ENCODE measurements around the gene SLC5A11.
"Not testable (repeated sequence)": the region's sequence is repeated elsewhere in the genome, so short reads cannot be mapped to it uniquely, and the experiment has no call there.

The SLC5A11 gene

DNA sequence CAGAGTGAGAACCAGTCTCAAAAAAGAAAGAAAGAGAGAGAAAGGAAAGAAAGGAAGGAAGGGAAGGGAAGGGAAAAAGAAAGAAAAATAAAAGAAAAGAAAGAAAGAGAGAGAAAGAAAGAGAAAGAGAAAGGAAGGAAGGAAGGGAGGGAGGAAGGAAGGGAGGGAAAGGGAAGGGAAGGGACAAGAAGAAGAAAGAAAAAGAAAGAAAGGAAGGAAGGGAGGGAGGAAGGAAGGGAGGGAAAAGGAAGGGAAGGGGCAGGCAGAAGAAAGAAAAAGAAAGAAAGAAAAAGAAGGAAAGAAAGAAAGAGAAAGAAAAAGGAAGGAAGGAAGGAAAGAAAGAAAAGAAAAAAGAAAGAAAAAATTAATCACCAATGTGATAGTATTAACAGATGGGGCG is 15.7 kb downstream of the SLC5A11 start:
- DNase-seq (ENCODE audit: low read depth, low spot score): no peak

DNA sequence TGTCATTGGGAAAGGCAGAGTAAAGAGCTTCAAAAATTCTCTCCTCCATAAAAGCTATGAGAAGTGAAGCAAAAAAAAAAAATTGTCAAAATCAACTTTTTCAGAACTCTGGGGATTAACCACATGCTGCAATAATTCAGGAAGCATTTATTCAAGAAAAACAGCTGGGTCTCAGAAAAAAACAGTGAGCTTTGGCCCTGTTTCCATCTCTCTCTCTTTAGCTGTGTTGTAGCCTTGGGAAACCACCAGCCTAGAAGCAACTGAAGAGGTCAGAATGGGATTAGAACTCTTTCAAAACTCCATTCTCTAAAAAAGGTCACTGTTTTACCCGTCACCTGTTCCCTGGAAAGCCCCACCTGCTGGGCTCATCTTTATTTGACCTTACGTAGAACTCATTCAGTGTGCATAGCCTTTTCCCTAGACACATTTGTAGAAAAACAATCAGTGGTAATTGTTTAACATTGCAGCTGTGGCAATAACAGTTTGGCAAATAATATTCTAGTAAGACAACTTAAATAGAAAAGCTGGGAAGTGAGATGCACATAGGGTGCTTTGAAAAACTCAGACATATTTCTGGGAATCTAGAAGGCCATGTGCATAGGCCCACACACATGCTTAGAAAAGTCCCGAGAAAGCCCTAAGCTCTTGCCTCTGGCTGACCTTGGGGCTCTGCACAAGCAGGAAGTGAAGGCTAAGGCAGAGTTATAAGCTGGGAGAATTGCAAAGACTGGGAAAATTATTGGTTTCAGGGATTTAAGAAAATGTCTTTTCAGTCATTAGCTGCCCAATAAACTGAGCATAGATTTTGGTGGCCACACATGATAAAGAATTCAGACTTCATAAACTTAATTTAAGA is 18.0 kb downstream of the SLC5A11 start:
- DNase-seq (ENCODE audit: low read depth, low spot score): no peak

DNA sequence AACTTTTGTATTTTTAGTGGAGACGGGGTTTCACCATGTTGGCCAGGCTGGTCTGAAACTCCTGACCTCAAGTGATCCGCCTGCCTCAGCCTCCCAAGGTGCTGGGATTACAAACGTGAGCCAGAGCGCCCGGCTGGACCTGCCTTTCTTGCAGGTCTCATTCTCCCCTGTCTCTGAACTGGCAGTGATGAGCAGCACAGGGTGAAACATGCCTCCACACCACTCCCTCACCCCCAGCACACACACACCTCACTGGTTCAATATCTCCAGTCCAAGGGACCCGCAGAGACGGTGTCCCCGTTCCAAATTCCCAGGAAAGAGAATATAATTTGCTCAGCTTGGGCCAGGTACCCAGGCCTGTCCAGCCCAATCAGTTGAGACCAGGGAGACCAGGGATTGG is 23.3 kb downstream of the SLC5A11 start:
- DNase-seq (ENCODE audit: low read depth, low spot score): no peak

DNA sequence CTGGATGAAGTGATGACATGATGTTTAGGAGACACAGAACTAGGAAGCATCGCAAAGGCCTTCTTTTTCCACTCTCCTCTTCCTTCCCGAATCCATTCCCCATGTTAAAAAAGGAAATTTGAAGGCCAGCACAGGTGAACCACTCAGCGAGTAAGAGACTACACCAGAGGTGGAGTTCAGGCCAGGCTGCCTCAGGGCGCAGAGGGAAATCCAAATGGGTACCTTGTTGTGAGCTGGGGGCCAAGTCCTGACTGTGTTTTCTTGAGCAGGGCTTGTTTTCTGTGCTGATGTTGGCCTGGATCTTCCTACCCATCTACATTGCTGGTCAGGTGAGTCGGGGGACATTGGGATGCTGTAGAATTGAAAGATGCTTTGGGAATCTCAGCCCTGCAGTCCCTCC is 26.1 kb downstream of the SLC5A11 start:
- DNase-seq (ENCODE audit: low read depth, low spot score): no peak

DNA sequence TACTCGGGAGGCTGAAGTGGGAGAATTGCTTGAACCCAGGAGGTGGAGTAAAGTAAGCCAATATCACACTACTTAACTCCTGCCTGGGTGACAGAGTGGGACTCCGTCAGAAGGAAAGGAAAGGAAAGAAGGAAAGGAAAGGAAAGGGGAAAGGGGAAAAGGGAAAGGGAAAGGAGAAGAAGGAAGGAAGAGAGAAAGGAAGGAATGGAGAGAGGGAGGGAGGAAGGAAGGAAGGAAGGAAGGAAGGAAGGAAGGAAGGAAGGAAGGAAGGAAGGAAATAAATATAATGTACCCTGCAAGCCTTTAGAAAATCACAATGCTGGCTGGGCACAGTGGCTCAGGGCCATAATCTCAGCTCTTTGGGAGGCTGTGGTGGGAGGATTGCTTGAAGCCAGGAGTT is 27.3 kb downstream of the SLC5A11 start:
- DNase-seq (ENCODE audit: low read depth, low spot score): no peak

DNA sequence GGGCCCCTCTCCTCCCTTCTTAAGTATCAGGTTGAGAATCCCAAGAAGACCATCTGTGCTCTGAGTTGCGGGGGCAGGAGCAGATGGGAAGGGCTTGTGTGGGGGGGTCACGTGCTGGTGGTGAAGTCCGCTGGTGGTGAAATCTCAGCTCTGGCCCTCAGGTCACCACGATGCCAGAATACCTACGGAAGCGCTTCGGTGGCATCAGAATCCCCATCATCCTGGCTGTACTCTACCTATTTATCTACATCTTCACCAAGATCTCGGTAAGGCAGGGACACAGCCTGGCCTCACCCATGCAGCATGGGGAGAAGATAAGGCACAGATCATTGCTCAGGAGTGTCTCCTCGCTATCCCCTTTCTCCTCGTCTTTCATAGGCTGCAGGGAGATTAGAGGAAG is 29.7 kb downstream of the SLC5A11 start:
- no peak for DNase-seq (ENCODE audit: low read depth, low spot score)

DNA sequence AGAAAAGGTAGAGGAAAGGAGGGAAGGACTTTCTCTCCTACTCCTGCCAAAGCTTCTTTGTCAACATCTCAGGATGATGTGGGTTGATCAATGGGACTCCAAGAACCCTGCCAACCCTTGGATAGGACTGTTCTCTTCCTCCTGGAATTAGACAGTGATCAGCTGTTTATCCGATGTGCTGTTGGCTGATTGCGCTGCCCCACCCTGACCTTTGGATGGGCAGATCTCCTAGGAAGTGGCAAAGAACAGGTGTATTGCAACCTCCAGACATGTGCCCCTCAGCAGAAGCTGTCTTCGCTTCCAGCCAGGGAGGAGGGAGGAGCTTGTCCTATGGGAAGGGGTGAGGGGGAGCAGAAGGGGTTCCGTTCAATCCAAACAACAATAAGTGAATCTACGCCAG is 30.5 kb downstream of the SLC5A11 start:
- DNase-seq (ENCODE audit: low read depth, low spot score): no peak

DNA sequence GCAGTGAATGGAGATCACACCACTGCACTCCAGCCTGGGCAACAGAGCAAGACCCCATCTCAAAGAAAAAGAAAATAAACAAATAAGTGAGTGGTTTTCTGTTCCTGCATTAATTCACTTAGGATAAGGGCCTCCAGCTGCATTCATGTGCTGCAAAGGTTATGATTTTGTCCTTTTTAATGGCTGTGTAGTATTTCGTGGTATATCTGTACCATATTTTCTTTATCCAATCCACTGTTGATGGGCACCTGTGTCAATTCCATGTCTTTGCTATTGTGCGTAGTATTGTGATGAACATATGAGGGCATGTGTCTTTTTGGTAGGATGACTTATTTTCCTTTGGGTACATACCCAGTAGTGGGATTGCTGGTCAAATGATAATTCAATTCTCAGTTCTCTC is 33.9 kb downstream of the SLC5A11 start:
- no peak for DNase-seq (ENCODE audit: low read depth, low spot score)

DNA sequence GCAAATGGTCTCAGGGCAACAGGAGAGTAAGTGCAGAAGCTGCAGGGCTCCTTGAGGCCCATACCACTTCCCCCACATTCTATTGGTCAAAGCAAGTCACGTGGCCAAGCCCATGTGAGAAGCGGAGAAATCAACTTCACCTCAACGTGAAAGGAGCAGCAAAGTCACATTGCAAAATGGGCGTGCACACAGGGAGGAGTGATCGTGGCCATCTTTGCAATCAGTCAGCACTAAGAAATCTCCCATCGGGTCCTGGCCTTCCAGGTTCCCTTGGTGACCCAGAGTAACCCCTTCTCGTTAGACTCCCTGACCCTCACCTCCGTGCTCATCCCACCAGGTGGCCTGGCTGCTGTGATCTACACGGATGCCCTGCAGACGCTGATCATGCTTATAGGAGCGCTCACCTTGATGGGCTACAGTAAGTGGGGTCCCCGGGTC is 38.0 kb downstream of the SLC5A11 start:
- DNase-seq (ENCODE audit: low read depth, low spot score): no peak

DNA sequence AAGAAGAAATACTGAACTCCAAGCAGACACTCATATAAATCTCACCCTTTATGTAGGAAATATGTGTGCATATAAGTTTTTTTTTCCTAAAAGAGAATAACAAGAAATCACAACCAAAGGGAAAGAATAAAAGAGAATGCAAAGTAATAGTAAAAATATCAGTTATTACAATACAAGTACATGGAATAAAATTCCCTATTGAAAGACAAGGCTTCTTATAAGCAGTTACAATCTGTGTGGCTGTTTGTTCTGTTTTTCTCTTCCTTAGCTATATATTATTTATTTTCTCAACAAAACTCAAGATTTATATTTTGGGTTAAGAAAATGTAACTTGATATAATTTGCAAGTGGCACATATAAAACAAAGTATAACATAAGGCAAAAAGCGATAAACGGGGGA is 41.7 kb downstream of the SLC5A11 start:
- DNase-seq (ENCODE audit: low read depth, low spot score): no peak

DNA sequence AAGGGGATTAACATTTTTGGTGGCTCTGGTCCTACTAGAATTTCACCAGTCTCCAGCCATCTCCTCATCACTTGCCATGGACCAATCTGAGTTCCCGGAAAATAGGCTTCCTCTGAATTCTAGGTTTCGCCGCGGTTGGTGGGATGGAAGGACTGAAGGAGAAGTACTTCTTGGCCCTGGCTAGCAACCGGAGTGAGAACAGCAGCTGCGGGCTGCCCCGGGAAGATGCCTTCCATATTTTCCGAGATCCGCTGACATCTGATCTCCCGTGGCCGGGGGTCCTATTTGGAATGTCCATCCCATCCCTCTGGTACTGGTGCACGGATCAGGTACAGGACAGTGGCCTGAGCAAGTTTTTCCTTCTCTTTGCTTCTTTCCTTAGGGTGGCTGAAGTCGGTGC is 45.0 kb downstream of the SLC5A11 start:
- no peak for DNase-seq (ENCODE audit: low read depth, low spot score)

DNA sequence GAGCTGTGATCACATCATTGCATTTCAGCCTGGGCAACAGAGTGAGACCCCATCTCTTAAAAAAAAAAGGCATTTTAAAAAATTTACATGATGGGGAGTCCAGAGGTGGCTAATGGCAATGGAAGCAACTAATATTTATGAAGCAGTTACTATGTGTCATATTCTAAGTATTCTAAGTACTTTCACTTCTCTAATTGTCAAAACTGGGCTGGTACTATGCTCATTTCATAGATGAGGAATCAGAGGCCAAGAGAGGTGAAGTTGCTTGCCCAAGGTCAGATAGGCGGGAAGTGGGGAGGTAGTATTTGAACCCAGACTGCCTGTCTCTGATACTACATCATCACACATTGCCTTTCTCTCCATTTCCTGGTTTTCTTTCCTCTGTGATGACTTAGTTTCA is 50.7 kb downstream of the SLC5A11 start:
- no peak for DNase-seq (ENCODE audit: low read depth, low spot score)

DNA sequence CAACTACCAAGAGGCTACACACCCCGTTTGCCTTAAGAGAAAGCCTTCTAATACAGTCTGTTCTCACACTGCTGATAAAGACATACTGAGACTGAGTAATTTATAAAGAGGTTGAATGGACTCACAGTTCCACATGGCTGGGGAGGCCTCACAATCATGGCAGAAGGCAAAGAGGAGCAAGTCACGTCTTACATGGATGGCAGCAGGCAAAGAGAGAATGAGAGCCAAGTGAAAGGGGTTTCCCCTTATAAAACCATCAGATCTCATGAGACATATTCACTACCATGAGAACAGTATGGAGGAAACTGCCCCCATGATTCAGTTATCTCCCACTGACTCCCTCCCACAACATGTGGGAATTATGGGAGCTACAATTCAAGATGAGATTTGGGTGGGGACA is 51.8 kb downstream of the SLC5A11 start:
- DNase-seq (ENCODE audit: low read depth, low spot score): not testable (repeated sequence)

DNA sequence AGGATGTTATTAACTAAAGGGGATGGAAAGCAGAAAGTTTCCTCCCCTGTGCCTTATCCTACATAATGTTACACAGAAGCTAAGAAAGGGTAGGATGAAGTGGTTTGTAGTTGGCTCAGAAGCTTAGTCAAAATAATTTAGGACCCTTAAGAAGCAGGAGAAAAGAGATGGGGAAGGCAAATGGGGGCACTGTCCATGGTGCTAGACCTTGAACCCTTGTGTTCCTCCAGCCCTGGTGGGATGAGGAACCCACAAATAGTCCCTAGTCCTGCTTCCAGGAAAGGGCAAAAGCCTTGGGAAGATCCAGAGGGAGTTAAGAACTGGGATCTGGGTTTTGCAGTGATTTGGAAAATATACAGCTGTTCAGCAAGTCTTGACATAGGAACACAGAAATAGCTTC is 54.5 kb downstream of the SLC5A11 start:
- peak; percentile 9 for DNase-seq (ENCODE audit: low read depth, low spot score)

DNA sequence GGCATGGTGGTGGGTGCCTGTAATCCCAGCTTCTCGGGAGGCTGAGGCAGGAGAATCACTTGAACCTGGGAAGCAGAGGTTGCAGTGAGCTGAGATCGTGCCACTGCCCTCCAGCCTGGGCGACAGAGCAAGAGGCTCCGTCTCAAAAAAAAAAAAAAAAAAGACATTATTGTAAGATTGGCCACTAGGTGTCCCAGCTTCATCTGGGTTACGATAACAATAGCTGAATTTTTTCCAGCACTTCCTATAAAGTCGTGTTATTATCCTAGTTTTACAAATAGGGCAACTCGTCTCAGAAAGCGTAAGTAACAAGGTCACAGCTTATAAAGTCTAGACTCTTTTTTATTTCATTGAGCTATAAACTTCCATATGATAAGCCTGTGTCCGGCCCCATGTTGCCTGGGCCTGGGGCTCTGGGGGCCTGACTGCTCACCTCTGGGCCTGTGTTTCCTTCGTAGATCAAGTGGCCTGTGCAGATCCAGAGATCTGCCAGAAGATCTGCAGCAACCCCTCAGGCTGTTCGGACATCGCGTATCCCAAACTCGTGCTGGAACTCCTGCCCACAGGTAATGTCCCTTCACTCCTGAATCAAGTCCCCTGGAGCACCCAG is 60.5 kb downstream of the SLC5A11 start:
- peak; percentile 31 for DNase-seq (ENCODE audit: low read depth, low spot score)

DNA sequence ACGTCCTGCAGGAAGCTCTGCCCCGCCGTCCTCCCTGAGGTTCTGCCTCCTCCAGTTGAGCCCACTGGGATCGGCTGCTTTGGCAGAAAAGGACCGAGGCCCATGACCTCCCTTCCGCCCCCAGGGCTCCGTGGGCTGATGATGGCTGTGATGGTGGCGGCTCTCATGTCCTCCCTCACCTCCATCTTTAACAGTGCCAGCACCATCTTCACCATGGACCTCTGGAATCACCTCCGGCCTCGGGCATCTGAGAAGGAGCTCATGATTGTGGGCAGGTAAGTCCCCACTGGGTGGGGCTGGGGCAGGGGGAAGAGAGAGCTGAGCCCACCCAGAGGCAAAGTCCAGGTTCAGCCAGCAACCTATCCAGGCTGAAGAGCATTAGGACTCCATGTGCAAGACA is 61.1 kb downstream of the SLC5A11 start:
- no peak for DNase-seq (ENCODE audit: low read depth, low spot score)

DNA sequence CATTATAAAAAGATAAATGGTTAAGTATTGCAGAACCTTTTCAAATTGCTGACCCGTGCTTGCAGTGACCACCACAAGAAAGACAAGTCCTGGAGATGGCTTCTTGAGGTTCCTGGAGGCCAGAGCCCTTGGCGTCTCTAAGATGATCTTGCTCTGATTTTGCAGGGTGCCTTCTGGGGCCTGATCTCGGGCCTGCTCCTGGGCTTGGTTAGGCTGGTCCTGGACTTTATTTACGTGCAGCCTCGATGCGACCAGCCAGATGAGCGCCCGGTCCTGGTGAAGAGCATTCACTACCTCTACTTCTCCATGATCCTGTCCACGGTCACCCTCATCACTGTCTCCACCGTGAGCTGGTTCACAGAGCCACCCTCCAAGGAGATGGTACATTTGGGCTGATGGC is 63.0 kb downstream of the SLC5A11 start:
- no peak for DNase-seq (ENCODE audit: low read depth, low spot score)

DNA sequence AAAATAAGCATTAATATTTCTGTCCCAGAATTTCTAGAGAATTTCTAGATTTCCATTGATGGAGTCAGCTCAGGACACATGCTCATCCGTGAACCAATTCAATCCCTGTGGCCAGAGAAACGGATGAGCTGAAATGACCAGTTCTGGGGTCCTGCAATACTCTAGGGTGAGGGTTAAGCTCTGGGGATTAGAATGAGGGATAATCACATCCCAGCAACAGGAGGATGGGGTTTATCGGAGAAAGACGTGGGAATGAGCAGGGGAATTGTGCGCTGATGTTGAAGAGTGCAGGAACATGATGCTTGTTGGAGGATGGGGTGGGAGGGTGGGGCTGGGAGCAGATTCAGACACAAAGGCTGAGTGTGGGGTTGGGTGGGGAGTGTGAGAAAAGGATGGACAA is 64.1 kb downstream of the SLC5A11 start:
- no peak for DNase-seq (ENCODE audit: low read depth, low spot score)

DNA sequence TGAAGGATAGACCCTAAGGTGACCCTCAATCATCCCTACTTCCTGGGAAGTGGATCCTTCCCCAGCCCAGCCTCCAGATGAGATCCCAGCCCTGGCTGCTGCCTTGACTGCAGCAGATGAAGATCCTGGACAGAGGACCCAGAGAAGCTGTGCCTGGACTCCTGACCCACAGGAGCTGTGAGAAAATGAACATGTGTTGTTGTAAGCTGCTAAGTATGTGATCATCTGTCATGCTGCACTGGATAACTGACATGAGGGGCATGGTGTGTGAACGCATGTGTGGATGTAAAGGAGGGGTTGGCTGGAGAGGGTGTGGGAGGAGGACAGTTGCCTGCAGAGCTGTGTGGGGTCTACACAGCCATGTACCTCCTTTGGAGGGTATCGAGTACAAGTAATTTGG is 69.3 kb downstream of the SLC5A11 start:
- DNase-seq (ENCODE audit: low read depth, low spot score): no peak

DNA sequence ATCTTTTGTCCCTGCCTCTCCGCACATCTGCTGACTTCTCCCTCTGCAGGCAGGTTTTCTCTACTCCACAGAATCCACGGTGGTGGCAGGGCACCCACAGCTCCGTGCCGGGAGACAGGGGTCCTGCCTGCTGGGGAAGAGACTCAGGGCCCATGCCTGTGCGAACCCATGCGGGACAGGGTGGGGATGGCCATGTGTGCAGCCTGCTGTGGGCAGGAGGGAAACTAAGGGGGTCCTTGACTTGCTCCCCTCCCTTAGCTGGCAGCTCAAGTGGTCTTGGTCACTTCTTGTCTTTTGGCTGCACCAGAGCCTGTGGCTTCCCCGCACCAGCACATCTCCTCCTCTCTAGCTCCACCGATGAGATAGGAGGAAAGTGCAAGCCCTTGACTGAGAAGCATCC is 69.8 kb downstream of the SLC5A11 start:
- no peak for DNase-seq (ENCODE audit: low read depth, low spot score)

DNA sequence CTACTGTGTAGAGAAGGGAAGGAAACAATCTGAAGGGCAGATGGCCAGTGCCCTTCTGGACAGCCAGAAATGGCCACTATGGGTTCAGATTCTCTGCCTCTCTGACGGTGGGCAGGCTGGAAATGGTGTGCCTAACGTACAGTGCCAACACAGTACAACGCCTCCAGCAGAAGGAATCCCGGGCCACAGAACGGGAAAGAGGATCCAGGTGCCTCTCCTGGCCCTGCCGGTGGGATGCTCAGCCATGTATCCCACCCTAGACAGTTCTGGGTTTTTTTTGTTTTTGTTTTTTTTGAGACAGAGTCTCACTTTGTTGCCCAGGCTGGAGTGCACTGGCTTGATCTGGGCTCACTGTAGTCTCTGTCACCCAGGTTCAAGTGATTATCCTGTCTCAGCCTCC is 71.5 kb downstream of the SLC5A11 start:
- no peak for DNase-seq (ENCODE audit: low read depth, low spot score)

DNA sequence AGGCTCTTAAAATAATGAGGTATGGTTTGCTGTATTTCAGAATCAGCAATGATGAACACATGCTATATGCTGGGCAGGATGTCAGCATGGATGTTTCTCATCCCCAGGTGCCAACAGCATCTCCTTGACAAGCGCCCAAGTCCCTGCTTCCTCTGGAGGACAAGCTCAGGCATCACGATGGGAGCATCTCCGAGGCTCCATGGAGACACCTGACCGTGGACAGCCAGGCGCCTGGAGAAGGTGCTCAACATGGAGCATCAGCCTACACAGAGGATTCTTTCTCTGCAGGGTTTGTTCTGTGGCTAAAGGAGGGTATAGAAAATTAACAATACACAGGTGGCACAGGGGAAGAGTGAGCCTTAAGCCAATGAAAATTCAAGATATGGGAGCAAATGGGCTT is 72.1 kb downstream of the SLC5A11 start:
- no peak for DNase-seq (ENCODE audit: low read depth, low spot score)

DNA sequence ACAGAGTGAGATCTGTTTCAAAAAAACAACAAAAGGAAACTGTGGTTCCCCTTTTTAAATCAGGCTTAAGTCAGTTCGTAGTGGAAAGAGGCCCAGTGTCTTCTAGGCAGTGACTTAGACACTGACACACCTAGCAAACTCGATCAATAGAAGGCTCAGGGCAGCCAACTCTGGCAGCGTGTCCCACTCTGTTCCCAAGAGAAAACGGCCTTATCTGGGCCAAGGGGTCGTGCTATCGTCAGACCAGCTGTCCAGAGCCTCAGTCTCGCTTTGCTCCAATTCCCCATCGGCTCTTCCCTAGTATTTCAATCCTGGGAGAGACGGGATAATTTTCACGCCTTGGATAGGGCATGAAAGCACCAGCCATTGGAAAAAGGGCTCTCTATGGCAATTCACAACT is 72.9 kb downstream of the SLC5A11 start:
- DNase-seq (ENCODE audit: low read depth, low spot score): no peak

DNA sequence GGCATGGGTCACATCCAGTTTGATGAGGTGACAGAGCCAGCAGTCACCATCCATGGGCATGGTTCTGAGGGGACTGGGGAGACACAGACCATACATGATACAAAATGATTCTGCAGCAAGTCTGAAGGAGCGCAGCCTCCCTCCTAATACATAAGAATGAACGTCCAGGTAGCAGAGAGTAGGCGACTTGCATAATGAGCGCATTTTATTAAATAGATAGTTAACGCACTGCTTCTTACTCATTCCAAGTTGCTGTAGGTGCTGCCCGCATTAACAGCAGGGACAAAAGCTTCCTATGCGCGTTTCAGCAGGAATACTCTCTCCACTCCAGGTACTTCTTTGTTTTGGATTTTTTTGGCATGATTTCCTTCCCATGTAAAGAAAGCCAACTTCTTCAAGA is 73.8 kb downstream of the SLC5A11 start:
- DNase-seq (ENCODE audit: low read depth, low spot score): no peak
